ENCODE measurements around the gene GMDS. TPM values are rescaled to one million over a fixed set of nuclear protein-coding genes. Genes with fewer than 3 reads are reported as not detected.

Gene GMDS
- total and polyA plus RNA-seq, 4 donors = 7.3 to 28.3 (median 16.1) TPM

GRCh38 chr6:1786455-1787453 lies 458.7 kb downstream of the GMDS start:
- 92% methylated on average over 15 of the region's 15 CpGs for WGBS, 2 donors
- H3K9ac ChIP-seq (ENCODE audit: insufficient read depth in 1 of 2, low read length in 2 of 2) = no peak overlapping the region
- no peaks in the 10 kb centered on the region for H3K36me3 ChIP-seq (ENCODE audit: control insufficient read depth in 4 of 4, insufficient read depth in 4 of 4, low read length in 4 of 4)

GRCh38 chr6:1784422-1784884 lies 461.0 kb downstream of the GMDS start:
- Histone ChIP-seq H3K9ac (ENCODE audit: insufficient read depth in 1 of 2, low read length in 2 of 2) (no peak overlapping the region), H3K27ac (ENCODE audit: low read depth in 1 of 2, low read length in 1 of 2) (no peak overlapping the region), H3K4me1 (ENCODE audit: control insufficient read depth in 5 of 5, insufficient read depth in 5 of 5, low read length in 5 of 5) (peaks cover 0 to 10% (median 2%) of the 10 kb centered on the region in 5 donors), H3K27me3 (ENCODE audit: control insufficient read depth in 3 of 3, insufficient read depth in 3 of 3, low read length in 2 of 3) (no peaks in the 10 kb centered on the region), H3K9me3 (ENCODE audit: control insufficient read depth in 4 of 4, insufficient read depth in 3 of 4, low read length in 3 of 4) (no peaks in the 10 kb centered on the region), H3K4me3 (no peak overlapping the region), H3K36me3 (ENCODE audit: control insufficient read depth in 4 of 4, insufficient read depth in 4 of 4, low read length in 4 of 4) (no peaks in the 10 kb centered on the region)
- DNase-seq = peak; percentile 55 to 86 (median 78)
- 61 to 65% methylated on average over 6 of the region's 6 CpGs for WGBS, 2 donors
- no peak for TF ChIP-seq CTCF (IDR thresholded peaks at IDR 0.05; ENCODE audit: control extremely low read depth, extremely low read depth)
- ATAC-seq (ENCODE audit: insufficient read depth, low FRiP score) = no peak

More at GRCh38 chr6:1786455-1787453, 458.7 kb downstream of the GMDS start:
- no peak for TF ChIP-seq CTCF (IDR thresholded peaks at IDR 0.05; ENCODE audit: control extremely low read depth, extremely low read depth)
- Histone ChIP-seq H3K4me3 (no peak overlapping the region), H3K27ac (ENCODE audit: low read depth in 1 of 2, low read length in 1 of 2) (no peak overlapping the region), H3K27me3 (ENCODE audit: control insufficient read depth in 3 of 3, insufficient read depth in 3 of 3, low read length in 2 of 3) (no peaks in the 10 kb centered on the region), H3K4me1 (ENCODE audit: control insufficient read depth in 5 of 5, insufficient read depth in 5 of 5, low read length in 5 of 5) (peaks cover 0 to 10% (median 2%) of the 10 kb centered on the region in 5 donors), H3K9me3 (ENCODE audit: control insufficient read depth in 4 of 4, insufficient read depth in 3 of 4, low read length in 3 of 4) (no peaks in the 10 kb centered on the region)
- DNase-seq = no peak
- no peak for ATAC-seq (ENCODE audit: insufficient read depth, low FRiP score)

- Histone ChIP-seq H3K27me3 (ENCODE audit: control insufficient read depth in 3 of 3, insufficient read depth in 3 of 3, low read length in 2 of 3) (no peaks in the 10 kb centered on the region), H3K4me1 (ENCODE audit: control insufficient read depth in 5 of 5, insufficient read depth in 5 of 5, low read length in 5 of 5) (peaks cover under 1 to 24% (median 5%) of the 10 kb centered on the region in 5 donors), H3K4me3 (no peak overlapping the region), H3K9me3 (ENCODE audit: control insufficient read depth in 4 of 4, insufficient read depth in 3 of 4, low read length in 3 of 4) (no peaks in the 10 kb centered on the region), H3K9ac (ENCODE audit: insufficient read depth in 1 of 2, low read length in 2 of 2) (no peak overlapping the region), H3K36me3 (ENCODE audit: control insufficient read depth in 4 of 4, insufficient read depth in 4 of 4, low read length in 4 of 4) (no peaks in the 10 kb centered on the region), H3K27ac (ENCODE audit: low read depth in 1 of 2, low read length in 1 of 2) (no peak overlapping the region)
- TF ChIP-seq CTCF (IDR thresholded peaks at IDR 0.05; ENCODE audit: control extremely low read depth, extremely low read depth) = no peak
- ATAC-seq (ENCODE audit: insufficient read depth, low FRiP score) = no peak
- no peak for DNase-seq
- 96 to 99% methylated on average over 4 of the region's 4 CpGs for WGBS, 2 donors
These were observed 463.6 kb downstream of the GMDS start for GRCh38 chr6:1781817-1782184.

Measured in lung (tissue), 12 donors.